DOHH2 (cell line): Measurements from ENCODE around the gene KCNG2.

ENCODE experiments used
- H3F3A ChIP-seq: fragments of 200-600 bp; sonication (generic), shearing (Covaris generic); 2 replicates; pipeline ENCODE4 v1.6.0; 2016; ENCODE audit warnings: antibody characterized with exemption, mild to moderate bottlenecking; ENCODE audit not compliant: control insufficient read depth, insufficient read depth
- H3K27ac ChIP-seq: fragments of 200-600 bp; sonication (generic); 2 replicates; pipeline ENCODE4 v1.5.1; 2014; ENCODE audit warnings: low read depth, mild to moderate bottlenecking, low read length, moderate library complexity
- H3K27me3 ChIP-seq: fragments of 200-600 bp; sonication (generic); 2 replicates; pipeline ENCODE4 v1.6.1; 2014; ENCODE audit warnings: mild to moderate bottlenecking, low read length, mixed read lengths; ENCODE audit not compliant: control insufficient read depth
- H3K36me3 ChIP-seq: fragments of 200-600 bp; sonication (generic); 2 replicates; pipeline ENCODE4 v1.6.1; 2014; ENCODE audit warnings: mild to moderate bottlenecking, low read length, moderate library complexity, mixed read lengths; ENCODE audit not compliant: control insufficient read depth
- H3K4me1 ChIP-seq: fragments of 200-600 bp; sonication (generic); 2 replicates; pipeline ENCODE4 v1.6.1; 2014; ENCODE audit warnings: mild to moderate bottlenecking, low read length, mixed read lengths; ENCODE audit not compliant: control insufficient read depth
- H3K4me2 ChIP-seq: fragments of 200-600 bp; sonication (generic); 2 replicates; pipeline ENCODE4 v1.6.0; 2014; ENCODE audit warnings: mild to moderate bottlenecking, low read length, moderate library complexity
- H3K4me3 ChIP-seq: fragments of 200-600 bp; sonication (generic); 2 replicates; pipeline ENCODE4 v1.5.1; 2014; ENCODE audit warnings: mild to moderate bottlenecking, low read length, mixed read lengths
- H3K79me2 ChIP-seq: fragments of 200-600 bp; sonication (generic); 2 replicates; pipeline ENCODE4 v1.6.1; 2014; ENCODE audit warnings: mild to moderate bottlenecking, low read length, mixed read lengths; ENCODE audit not compliant: control insufficient read depth
- H3K9me2 ChIP-seq: fragments of 200-600 bp; sonication (generic); replicated peaks from 2 replicates; pipeline ENCODE4 v1.6.1; 2014; ENCODE audit warnings: mild to moderate bottlenecking, low read length, mixed read lengths; ENCODE audit not compliant: control insufficient read depth
- H3K9me3 ChIP-seq: fragments of 200-600 bp; sonication (generic); 2 replicates; pipeline ENCODE4 v1.6.1; 2014; ENCODE audit warnings: antibody characterized with exemption, low read length, mixed read lengths; ENCODE audit not compliant: control insufficient read depth, insufficient read depth
- H4K20me1 ChIP-seq: fragments of 200-600 bp; sonication (generic); 2 replicates; pipeline ENCODE4 v1.6.0; 2014; ENCODE audit warnings: low read depth, mild to moderate bottlenecking, antibody characterized with exemption, low read length, moderate library complexity; ENCODE audit not compliant: control insufficient read depth, insufficient read depth
- CTCF ChIP-seq: fragments of 200-600 bp; sonication (generic); IDR thresholded peaks from one replicate; pipeline ENCODE4 v1.5.1; 2014; ENCODE audit warnings: antibody characterized with exemption, mild to moderate bottlenecking, low read depth, low read length; ENCODE audit not compliant: poor library complexity, severe bottlenecking
- EZH2phosphoT487 ChIP-seq: fragments of 200-600 bp; sonication (generic); IDR thresholded peaks from 2 replicates; pipeline ENCODE4 v1.6.1; 2017; ENCODE audit warnings: borderline replicate concordance, mild to moderate bottlenecking, antibody characterized with exemption, low read length, moderate library complexity, mixed read lengths

Gene KCNG2

GRCh38 chr18:79800371-79801180, 2.8 kb downstream of the KCNG2 start:
- Histone ChIP-seq H3K27ac (no peak overlapping the region), H4K20me1 (no peaks in the 10 kb centered on the region), H3K27me3 (peaks cover 4% of the 10 kb centered on the region; the same call in 1 of the 2 replicates), H3K4me1 (peaks cover 27% of the 10 kb centered on the region), H3K9me3 (no peaks in the 10 kb centered on the region), H3K4me3 (no peak overlapping the region), H3F3A (no peaks in the 10 kb centered on the region; the same call in none of the 2 replicates), H3K36me3 (no peaks in the 10 kb centered on the region), H3K79me2 (no peaks in the 10 kb centered on the region), H3K4me2 (no peak overlapping the region), H3K9me2 (no peaks in the 10 kb centered on the region)
- no peak for TF ChIP-seq CTCF
- TF ChIP-seq EZH2phosphoT487, result no peak

DNA sequence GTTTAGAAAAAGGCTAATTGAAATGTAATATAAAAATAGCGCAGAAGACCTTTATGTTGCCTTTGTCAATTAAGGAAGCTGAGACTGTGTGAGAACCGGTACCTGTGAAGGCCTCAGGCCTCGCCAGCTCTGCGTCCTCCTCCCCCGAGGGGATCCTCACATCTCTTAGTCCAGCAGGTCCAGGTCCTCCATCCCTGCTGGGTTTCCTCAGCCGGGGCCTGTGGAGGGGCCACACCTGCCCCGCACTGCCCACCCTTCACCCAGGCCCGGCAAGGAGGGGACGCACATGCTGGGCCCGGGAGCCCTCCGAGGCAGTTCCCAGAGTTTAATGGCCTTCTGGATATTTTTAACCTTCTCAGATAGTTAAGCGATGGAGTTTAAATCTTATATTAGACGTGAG, 3.5 kb downstream of the KCNG2 start:
- peaks cover 4% of the 10 kb centered on the region; the same call in 1 of the 2 replicates for H3K27me3 ChIP-seq
- H3K27ac ChIP-seq, result no peak overlapping the region
- H3K4me3 ChIP-seq, result no peak overlapping the region
- no peaks in the 10 kb centered on the region for H3K79me2 ChIP-seq
- H3K4me1 ChIP-seq, result peaks cover 34% of the 10 kb centered on the region
- no peaks in the 10 kb centered on the region for H3K9me3 ChIP-seq
- H3F3A ChIP-seq, result no peaks in the 10 kb centered on the region; the same call in none of the 2 replicates
- TF ChIP-seq EZH2phosphoT487, result no peak
- no peaks in the 10 kb centered on the region for H4K20me1 ChIP-seq
- no peaks in the 10 kb centered on the region for H3K36me3 ChIP-seq
- H3K4me2 ChIP-seq, result no peak overlapping the region
- no peaks in the 10 kb centered on the region for H3K9me2 ChIP-seq

- no peak overlapping the region for H3K4me2 ChIP-seq
- no peaks in the 10 kb centered on the region for H3K79me2 ChIP-seq
- H3K9me2 ChIP-seq, result no peaks in the 10 kb centered on the region
- H3F3A ChIP-seq, result no peaks in the 10 kb centered on the region; the same call in none of the 2 replicates
- H3K4me1 ChIP-seq, result peaks cover 38% of the 10 kb centered on the region
- H3K27me3 ChIP-seq, result peaks cover 4% of the 10 kb centered on the region; the same call in 1 of the 2 replicates
- no peaks in the 10 kb centered on the region for H4K20me1 ChIP-seq
- no peak overlapping the region for H3K27ac ChIP-seq
- no peak overlapping the region for H3K4me3 ChIP-seq
- TF ChIP-seq CTCF (no peak), EZH2phosphoT487 (no peak)
- H3K9me3 ChIP-seq, result no peaks in the 10 kb centered on the region
- no peaks in the 10 kb centered on the region for H3K36me3 ChIP-seq
These were observed 3.9 kb downstream of the KCNG2 start for GRCh38 chr18:79801641-79802040.

GRCh38 chr18:79802298-79802697, 4.6 kb downstream of the KCNG2 start:
- no peak overlapping the region for H3K4me2 ChIP-seq
- no peaks in the 10 kb centered on the region; the same call in none of the 2 replicates for H3F3A ChIP-seq
- H3K4me3 ChIP-seq, result no peak overlapping the region
- H3K36me3 ChIP-seq, result no peaks in the 10 kb centered on the region
- H3K9me3 ChIP-seq, result no peaks in the 10 kb centered on the region
- TF ChIP-seq CTCF (no peak), EZH2phosphoT487 (no peak)
- H3K4me1 ChIP-seq, result peaks cover 39% of the 10 kb centered on the region
- H3K9me2 ChIP-seq, result no peaks in the 10 kb centered on the region
- no peaks in the 10 kb centered on the region for H3K79me2 ChIP-seq
- H4K20me1 ChIP-seq, result no peaks in the 10 kb centered on the region
- peaks cover 3% of the 10 kb centered on the region; the same call in 1 of the 2 replicates for H3K27me3 ChIP-seq
- no peak overlapping the region for H3K27ac ChIP-seq
